GM12878 (cell line): ENCODE results near the gene DCAF5. TPM values are rescaled to one million over a fixed set of nuclear protein-coding genes. Genes with fewer than 3 reads are reported as not detected.

ENCODE experiments used
- ATAC-seq: fragments of 200-7000 bp; cut with Tn5 transposase; 3 replicates; pipeline ENCODE4 v1.9.1; 2020; ENCODE audit warnings: mild to moderate bottlenecking, moderate library complexity
- BruUV-seq: library from RNA; stranded (reverse); fragments of 400-500 nt; replicated peaks from 2 replicates; lab custom pipeline; 2021; lab: Mats Ljungman, UMichigan
- CTCF ChIA-PET: fragments of 300-600 bp; sonication (Branson Sonifier 250); formaldehyde crosslinking; extraction: SDS; loops from one replicate; lab custom pipeline; 2021; ENCODE audit warnings: inconsistent platforms; lab: Yijun Ruan, JAX
- POLR2A ChIA-PET: fragments of 350-600 bp; formaldehyde crosslinking; extraction: SDS; loops from one replicate; lab custom pipeline; 2021; ENCODE audit warnings: inconsistent platforms; lab: Charles Lee
- RAD21 ChIA-PET: fragments of 300-600 bp; sonication (Branson Sonifier 250); formaldehyde crosslinking; loops from one replicate; lab custom pipeline; 2023; ENCODE audit warnings: antibody characterized with exemption; ENCODE audit not compliant: unreplicated experiment; lab: Charles Lee
- SMC1A ChIA-PET: fragments of 300-600 bp; sonication (Branson Sonifier 250); formaldehyde crosslinking; loops from one replicate; lab custom pipeline; 2023; ENCODE audit not compliant: unreplicated experiment, uncharacterized antibody; lab: Charles Lee
- DNase-seq: peaks from one replicate; pipeline ENCODE4 v3.0.0-alpha.2; 2011; ENCODE audit warnings: low read depth, low spot score
- FAIRE-seq: peaks from 3 replicates; lab custom pipeline; 2011; peaks lifted over from hg19 to GRCh38; lab: Jason Lieb, UNC
- H2AFZ ChIP-seq: 2 replicates; pipeline ENCODE4 v1.6.0; 2011; ENCODE audit warnings: low read depth, low read length, control low read depth; ENCODE audit not compliant: control insufficient read depth
- H3K27ac ChIP-seq: 2 replicates; pipeline ENCODE4 v1.5.1; 2011; ENCODE audit warnings: control low read depth; ENCODE audit not compliant: control insufficient read depth, insufficient read depth
- H3K27me3 ChIP-seq, 2 experiments: replicated peaks in 1 of 2; 2 replicates each; pipeline versions ENCODE4 v1.6.0 to v1.6.1; 2011; ENCODE audit warnings: low read length in 1 of 2; ENCODE audit not compliant: control insufficient read depth in 2 of 2, insufficient read depth in 2 of 2
- H3K36me3 ChIP-seq, 2 experiments: 2 replicates each; pipeline ENCODE4 v1.5.1; 2011; ENCODE audit warnings: low read length in 1 of 2; ENCODE audit not compliant: control insufficient read depth in 2 of 2, insufficient read depth in 2 of 2
- H3K4me1 ChIP-seq: 2 replicates; pipeline ENCODE4 v1.6.1; 2011; ENCODE audit warnings: mild to moderate bottlenecking, low read length, moderate library complexity, mixed read lengths; ENCODE audit not compliant: control insufficient read depth, insufficient read depth
- H3K4me2 ChIP-seq: 2 replicates; pipeline ENCODE4 v1.6.0; 2011; ENCODE audit warnings: control low read depth; ENCODE audit not compliant: control insufficient read depth, insufficient read depth
- H3K4me3 ChIP-seq: fragments of 200-600 bp; sonication (generic); 2 replicates; pipeline ENCODE4 v1.5.1; 2016
- H3K79me2 ChIP-seq: 2 replicates; pipeline ENCODE4 v1.6.0; 2011; ENCODE audit warnings: low read length; ENCODE audit not compliant: control insufficient read depth, insufficient read depth
- H3K9ac ChIP-seq: 2 replicates; pipeline ENCODE4 v1.8.0; 2011; ENCODE audit warnings: low read length, control low read depth, mixed read lengths; ENCODE audit not compliant: control insufficient read depth, insufficient read depth
- H3K9me3 ChIP-seq: replicated peaks from 3 replicates; pipeline ENCODE4 v1.5.1; 2011; ENCODE audit warnings: mild to moderate bottlenecking, low read length; ENCODE audit not compliant: control insufficient read depth, insufficient read depth
- H4K20me1 ChIP-seq: 2 replicates; pipeline ENCODE4 v1.6.0; 2011; ENCODE audit not compliant: control insufficient read depth, insufficient read depth
- CTCF ChIP-seq, 3 experiments: IDR thresholded peaks in 2 of 3; conservative IDR thresholded peaks in 1 of 3; 2 replicates each; pipeline ENCODE4 v1.5.1; 2011; ENCODE audit warnings: low read depth in 3 of 3, low read length in 3 of 3, mild to moderate bottlenecking in 3 of 3, control low read depth in 2 of 3, moderate library complexity in 2 of 3, inconsistent platforms in 1 of 3, mixed read lengths in 1 of 3; ENCODE audit not compliant: control insufficient read depth in 2 of 3, insufficient read depth in 1 of 3; ENCODE audit errors: extremely low read depth in 1 of 3
- MLLT1 ChIP-seq: fragments of 450-650 bp; IDR thresholded peaks from 2 replicates; pipeline ENCODE4 v1.6.1; 2016; ENCODE audit warnings: mild to moderate bottlenecking
- in situ Hi-C: fragments of 300-500 bp; cut with MboI; formaldehyde crosslinking; loops from 9 replicates; pipeline ENCODE4 v1.14.3; 2018; ENCODE audit warnings: mixed read lengths
- intact Hi-C: fragments of 100-400 bp; cut with micrococcal nuclease; formaldehyde crosslinking; loops from one replicate; pipeline ENCODE4 v1.14.2; 2022; ENCODE audit not compliant: unreplicated experiment
- polyA plus RNA-seq, 11 experiments: library from polyadenylated mRNA; depleted of rRNA in 4 of 11; unstranded in 6 of 11; stranded (reverse) in 5 of 11; fragments of >200 nt; fragmentation: Nextera tagmentation in 4 of 11; fragmentation: Illumina TruSeq in 1 of 11; extraction: Ambion mirVana in 4 of 11; extraction: Trizol in 1 of 11; gene quantifications; 1 replicate in 1 of 11; 2 replicates in 10 of 11; pipeline versions ENCODE4 v1.2.1 to v1.2.3, GENCODE V29; 2011 to 2016; ENCODE audit warnings: inconsistent platforms in 2 of 11, missing spikeins in 2 of 11, low read depth in 1 of 11
- total RNA-seq, 4 experiments: library from RNA; depleted of rRNA in 3 of 4; stranded (reverse); fragments of >200 nt in 3 of 4; fragmentation: Illumina TruSeq in 1 of 4; extraction: Trizol in 1 of 4; gene quantifications; 2 replicates each; pipeline versions ENCODE4 v1.2.1 to v1.2.3, GENCODE V29; 2013 to 2021

Gene DCAF5
- total and polyA plus RNA-seq, 10 of the 15 experiments (the other 5 are each of a cell fraction or from before 2014, with no cell fraction given), result 6.8 to 38.1 (median 19.1) TPM

GRCh38 chr14:69091006-69091405 is 61.9 kb downstream of the DCAF5 start:
- intact Hi-C loops, result loop anchor here (10.0 kb wide), 1 partner anchor 846 kb away; no protein-coding TSS in a partner anchor
- no peaks in the 10 kb centered on the region for H3K79me2 ChIP-seq
- peaks cover 7 to 24% of the 10 kb centered on the region in 2 experiments; a peak in 3 of 4 replicates for H3K36me3 ChIP-seq
- no peaks in the 10 kb centered on the region for H3K27me3 ChIP-seq
- no peak overlapping the region for H3K4me2 ChIP-seq
- ChIA-PET POLR2A (no interaction called here), RAD21 (interaction anchor here (0.8 kb wide), 1 partner anchor 378 kb away, joined by 4 read pairs; no protein-coding TSS in a partner anchor), SMC1A (interaction anchor here (0.6 to 2.8 kb wide), 8 partner anchors 9 to 179 kb away, joined by 3 to 16 read pairs (median 3); no protein-coding TSS in a partner anchor), CTCF (interaction anchor here (0.7 to 5.1 kb wide), 16 partner anchors 10 to 1178 kb away, joined by 3 to 38 read pairs (median 4); no protein-coding TSS in a partner anchor)
- DNase-seq (no peak), ATAC-seq (no peak), FAIRE-seq (no peak)
- peaks cover 4% of the 10 kb centered on the region for H3K4me1 ChIP-seq
- H3K27ac ChIP-seq, result no peak overlapping the region
- BruUV-seq, result no TSS peak
- no peaks in the 10 kb centered on the region for H3K9me3 ChIP-seq
- no peak for TF ChIP-seq CTCF (IDR thresholded peaks at IDR 0.05 in 2 of 3, conservative IDR thresholded peaks at IDR 0.05 in 1 of 3; ENCODE audit: control insufficient read depth in 2 of 3, extremely low read depth in 1 of 3, insufficient read depth in 1 of 3, low read depth in 3 of 3, low read length in 3 of 3)
- TF ChIP-seq MLLT1, result no peak
- H3K9ac ChIP-seq, result no peak overlapping the region
- no peaks in the 10 kb centered on the region for H4K20me1 ChIP-seq
- no peak overlapping the region for H3K4me3 ChIP-seq
- H2AFZ ChIP-seq, result no peak overlapping the region
- in situ Hi-C loops, result no loop called here
